GM12878 (cell line): ENCODE data around the gene HOXD10. TPM values are rescaled to one million over a fixed set of nuclear protein-coding genes. Genes with fewer than 3 reads are reported as not detected.

Source experiments
- ATAC-seq: fragments of 200-7000 bp; cut with Tn5 transposase; 3 replicates; pipeline ENCODE4 v1.9.1; 2020; ENCODE audit warnings: mild to moderate bottlenecking, moderate library complexity
- Bru-seq: library from RNA; stranded (reverse); fragments of 400-500 nt; gene quantifications from one replicate; lab custom pipeline; 2021; lab: Mats Ljungman, UMichigan
- BruChase-seq, 2 experiments: library from RNA; stranded (reverse); fragments of 400-500 nt; gene quantifications; one replicate each; lab custom pipeline; 2021; lab: Mats Ljungman, UMichigan
- BruUV-seq: library from RNA; stranded (reverse); fragments of 400-500 nt; replicated peaks from 2 replicates; lab custom pipeline; 2021; lab: Mats Ljungman, UMichigan
- CTCF ChIA-PET: fragments of 300-600 bp; sonication (Branson Sonifier 250); formaldehyde crosslinking; extraction: SDS; loops from one replicate; lab custom pipeline; 2021; ENCODE audit warnings: inconsistent platforms; lab: Yijun Ruan, JAX
- POLR2A ChIA-PET: fragments of 350-600 bp; formaldehyde crosslinking; extraction: SDS; loops from one replicate; lab custom pipeline; 2021; ENCODE audit warnings: inconsistent platforms; lab: Charles Lee
- RAD21 ChIA-PET: fragments of 300-600 bp; sonication (Branson Sonifier 250); formaldehyde crosslinking; loops from one replicate; lab custom pipeline; 2023; ENCODE audit warnings: antibody characterized with exemption; ENCODE audit not compliant: unreplicated experiment; lab: Charles Lee
- SMC1A ChIA-PET: fragments of 300-600 bp; sonication (Branson Sonifier 250); formaldehyde crosslinking; loops from one replicate; lab custom pipeline; 2023; ENCODE audit not compliant: unreplicated experiment, uncharacterized antibody; lab: Charles Lee
- DNase-seq: peaks from one replicate; pipeline ENCODE4 v3.0.0-alpha.2; 2011; ENCODE audit warnings: low read depth, low spot score
- FAIRE-seq: peaks from 3 replicates; lab custom pipeline; 2011; peaks lifted over from hg19 to GRCh38; lab: Jason Lieb, UNC
- H2AFZ ChIP-seq: 2 replicates; pipeline ENCODE4 v1.6.0; 2011; ENCODE audit warnings: low read depth, low read length, control low read depth; ENCODE audit not compliant: control insufficient read depth
- H3K27ac ChIP-seq: 2 replicates; pipeline ENCODE4 v1.5.1; 2011; ENCODE audit warnings: control low read depth; ENCODE audit not compliant: control insufficient read depth, insufficient read depth
- H3K27me3 ChIP-seq, 2 experiments: replicated peaks in 1 of 2; 2 replicates each; pipeline versions ENCODE4 v1.6.0 to v1.6.1; 2011; ENCODE audit warnings: low read length in 1 of 2; ENCODE audit not compliant: control insufficient read depth in 2 of 2, insufficient read depth in 2 of 2
- H3K36me3 ChIP-seq, 2 experiments: 2 replicates each; pipeline ENCODE4 v1.5.1; 2011; ENCODE audit warnings: low read length in 1 of 2; ENCODE audit not compliant: control insufficient read depth in 2 of 2, insufficient read depth in 2 of 2
- H3K4me1 ChIP-seq: 2 replicates; pipeline ENCODE4 v1.6.1; 2011; ENCODE audit warnings: mild to moderate bottlenecking, low read length, moderate library complexity, mixed read lengths; ENCODE audit not compliant: control insufficient read depth, insufficient read depth
- H3K4me2 ChIP-seq: 2 replicates; pipeline ENCODE4 v1.6.0; 2011; ENCODE audit warnings: control low read depth; ENCODE audit not compliant: control insufficient read depth, insufficient read depth
- H3K4me3 ChIP-seq: fragments of 200-600 bp; sonication (generic); 2 replicates; pipeline ENCODE4 v1.5.1; 2016
- H3K79me2 ChIP-seq: 2 replicates; pipeline ENCODE4 v1.6.0; 2011; ENCODE audit warnings: low read length; ENCODE audit not compliant: control insufficient read depth, insufficient read depth
- H3K9ac ChIP-seq: 2 replicates; pipeline ENCODE4 v1.8.0; 2011; ENCODE audit warnings: low read length, control low read depth, mixed read lengths; ENCODE audit not compliant: control insufficient read depth, insufficient read depth
- H3K9me3 ChIP-seq: replicated peaks from 3 replicates; pipeline ENCODE4 v1.5.1; 2011; ENCODE audit warnings: mild to moderate bottlenecking, low read length; ENCODE audit not compliant: control insufficient read depth, insufficient read depth
- H4K20me1 ChIP-seq: 2 replicates; pipeline ENCODE4 v1.6.0; 2011; ENCODE audit not compliant: control insufficient read depth, insufficient read depth
- CBFB ChIP-seq: IDR thresholded peaks from 2 replicates; pipeline ENCODE4 v1.6.1; 2016; ENCODE audit warnings: antibody characterized with exemption, low read depth
- EP300 ChIP-seq, 2 experiments: fragments of 150-350 bp in 1 of 2; IDR thresholded peaks; 2 replicates each; pipeline ENCODE4 v1.6.1; 2011 to 2012; ENCODE audit warnings: low read depth in 2 of 2, low read length in 2 of 2, borderline replicate concordance in 1 of 2, improper control_type of control experiment in 1 of 2, inconsistent platforms in 1 of 2; ENCODE audit not compliant: control insufficient read depth in 1 of 2
- FOXK2 ChIP-seq: fragments of 450-650 bp; IDR thresholded peaks from 2 replicates; pipeline ENCODE4 v1.6.1; 2017; ENCODE audit warnings: mild to moderate bottlenecking, moderate library complexity
- IKZF1 ChIP-seq: fragments of 450-650 bp; conservative IDR thresholded peaks from 2 replicates; pipeline ENCODE4 v1.6.1; 2017; ENCODE audit warnings: antibody characterized with exemption, mild to moderate bottlenecking
- ZNF217 ChIP-seq: fragments of 450-650 bp; IDR thresholded peaks from 2 replicates; pipeline ENCODE4 v1.6.1; 2017; ENCODE audit warnings: antibody characterized with exemption, mild to moderate bottlenecking
- ZNF622 ChIP-seq: fragments of 450-650 bp; IDR thresholded peaks from 2 replicates; pipeline ENCODE4 v1.6.1; 2017; ENCODE audit warnings: mild to moderate bottlenecking, inconsistent platforms
- WGBS: methylation state at CpG from one replicate; pipeline ENCODE4 v1.1.6; 2016; ENCODE audit warnings: low lambda C conversion rate; ENCODE audit not compliant: insufficient replicate concordance, insufficient coverage; ENCODE audit errors: missing lambda C conversion rate; 5-methylcytosine and 5-hydroxymethylcytosine counted together
- in situ Hi-C: fragments of 300-500 bp; cut with MboI; formaldehyde crosslinking; loops from 9 replicates; pipeline ENCODE4 v1.14.3; 2018; ENCODE audit warnings: mixed read lengths
- intact Hi-C: fragments of 100-400 bp; cut with micrococcal nuclease; formaldehyde crosslinking; loops from one replicate; pipeline ENCODE4 v1.14.2; 2022; ENCODE audit not compliant: unreplicated experiment
- long read RNA-seq, 2 experiments: library from polyadenylated mRNA; unstranded; transcript quantifications; one replicate each; pipeline ENCODE4 v2.0.0, GENCODE V29; 2019 to 2020
- polyA minus RNA-seq, 3 experiments: library from RNA; depleted of rRNA, polyadenylated mRNA; stranded (reverse); fragments of >200 nt; gene quantifications; 2 replicates each; pipeline ENCODE4 v1.2.3, GENCODE V29; 2011
- polyA plus RNA-seq, 11 experiments: library from polyadenylated mRNA; depleted of rRNA in 4 of 11; unstranded in 6 of 11; stranded (reverse) in 5 of 11; fragments of >200 nt; fragmentation: Nextera tagmentation in 4 of 11; fragmentation: Illumina TruSeq in 1 of 11; extraction: Ambion mirVana in 4 of 11; extraction: Trizol in 1 of 11; gene quantifications; 1 replicate in 1 of 11; 2 replicates in 10 of 11; pipeline versions ENCODE4 v1.2.1 to v1.2.3, GENCODE V29; 2011 to 2016; ENCODE audit warnings: inconsistent platforms in 2 of 11, missing spikeins in 2 of 11, low read depth in 1 of 11
- total RNA-seq, 4 experiments: library from RNA; depleted of rRNA in 3 of 4; stranded (reverse); fragments of >200 nt in 3 of 4; fragmentation: Illumina TruSeq in 1 of 4; extraction: Trizol in 1 of 4; gene quantifications; 2 replicates each; pipeline versions ENCODE4 v1.2.1 to v1.2.3, GENCODE V29; 2013 to 2021

The HOXD10 gene
- total RNA-seq (2013; cell fraction: nucleolus; rRNA removed): not detected in 2 replicates
- total RNA-seq (2014; rRNA removed) (not detected in 2 replicates), total RNA-seq (2014; rRNA removed; fragmentation: Illumina TruSeq; extraction: Trizol) (not detected in 2 replicates), total RNA-seq (2021) (not detected in 2 replicates), polyA plus RNA-seq (2011; rRNA removed) (not detected in 2 replicates), polyA plus RNA-seq (2014; fragmentation: Illumina TruSeq; extraction: Trizol) (not detected in 2 replicates), polyA plus RNA-seq (2014; fragmentation: Nextera tagmentation; extraction: Ambion mirVana) (not detected), polyA plus RNA-seq (2014; rRNA removed) (not detected in 2 replicates), polyA plus RNA-seq (2016; fragmentation: Nextera tagmentation; extraction: Ambion mirVana) (not detected), polyA minus RNA-seq (2011; rRNA and poly(A)+ RNA removed) (not detected in 2 replicates), Bru-seq, nascent RNA (not detected), BruChase-seq, experiment 1, labeled RNA remaining after a 6-hour chase (not detected), BruChase-seq, experiment 2, labeled RNA remaining after a 2-hour chase (not detected)
- polyA plus RNA-seq (2011; ENCODE audit: low read depth): not detected
- polyA plus RNA-seq (2011; cell fraction: cytosol; rRNA removed): not detected in 2 replicates
- not detected in 2 replicates for polyA plus RNA-seq (2011; cell fraction: nucleus; rRNA removed)
- not detected in 2 replicates for polyA plus RNA-seq (2012)
- not detected in 2 replicates for polyA minus RNA-seq (2011; cell fraction: cytosol; rRNA and poly(A)+ RNA removed)
- not detected in 2 replicates for polyA minus RNA-seq (2011; cell fraction: nucleus; rRNA and poly(A)+ RNA removed)
- long read RNA-seq, experiment 1: 0 reads
- long read RNA-seq, experiment 2: 0 reads

GRCh38 chr2:176115883-176116813 is at the start of gene HOXD10:
Gene HOXD10, plus strand, starts transcription at chr2:176116778. Its CDS starts 56 bp downstream, at chr2:176116834.
- TF ChIP-seq EP300 (IDR thresholded peaks at IDR 0.05; ENCODE audit: borderline replicate concordance in 1 of 2, control insufficient read depth in 1 of 2, low read depth in 2 of 2, low read length in 2 of 2) (no peak), ZNF622 (no peak), ZNF217 (no peak), CBFB (no peak), FOXK2 (no peak), IKZF1 (no peak)
- in situ Hi-C loops: no loop called here
- H3K27me3 ChIP-seq: peaks cover 11 to 49% of the 10 kb centered on the region in 2 experiments
- CTCF ChIA-PET: interaction anchor here (0.6 kb wide), 1 partner anchor 516 kb away, joined by 3 read pairs; no protein-coding TSS in a partner anchor
- H4K20me1 ChIP-seq: no peaks in the 10 kb centered on the region
- BruUV-seq: no TSS peak
- POLR2A ChIA-PET: no interaction called here
- RAD21 ChIA-PET: no interaction called here
- intact Hi-C loops: no loop called here
- no peak within 1 kb of the TSS for H3K4me2 ChIP-seq
- no peak within 1 kb of the TSS for H3K9ac ChIP-seq
- SMC1A ChIA-PET: no interaction called here
- H3K27ac ChIP-seq: no peak within 1 kb of the TSS
- no peak for FAIRE-seq
- H3K79me2 ChIP-seq: no peaks in the 10 kb centered on the region
- no peak within 1 kb of the TSS for H2AFZ ChIP-seq
- no peak within 1 kb of the TSS for H3K4me3 ChIP-seq
- no peak for ATAC-seq
- H3K9me3 ChIP-seq: peaks cover 1% of the 10 kb centered on the region; the same call in 1 of the 3 replicates
- H3K4me1 ChIP-seq: no peaks in the 10 kb centered on the region
- H3K36me3 ChIP-seq: no peaks in the 10 kb centered on the region
- DNase-seq: no peak
- WGBS: 54% methylated on average over 50 of the region's 66 CpGs
